Gastrocnemius medialis (tissue), 4 donors: ENCODE measurements around the gene SLC11A1.

Experiments used
- POLR2A ChIP-seq, 2 donors: fragments of 450-650 bp; IDR thresholded peaks; one replicate each; pipeline ENCODE4 v1.6.1; 2017; ENCODE audit warnings: antibody characterized with exemption in 2 of 2, mild to moderate bottlenecking in 2 of 2, moderate library complexity in 2 of 2
- TF ChIP-seq, protein P1 (sequence below), 5 experiments: fragments of 450-650 bp in 3 of 5; fragments of 200-600 bp in 2 of 5; sonication (generic) in 2 of 5; IDR thresholded peaks in 4 of 5; conservative IDR thresholded peaks in 1 of 5; 1 replicate in 4 of 5; 2 replicates in 1 of 5; pipeline ENCODE4 v1.5.1; 2016 to 2019; ENCODE audit warnings: antibody characterized with exemption in 5 of 5, mild to moderate bottlenecking in 3 of 5, moderate library complexity in 3 of 5

- TF ChIP-seq, protein P1, sequence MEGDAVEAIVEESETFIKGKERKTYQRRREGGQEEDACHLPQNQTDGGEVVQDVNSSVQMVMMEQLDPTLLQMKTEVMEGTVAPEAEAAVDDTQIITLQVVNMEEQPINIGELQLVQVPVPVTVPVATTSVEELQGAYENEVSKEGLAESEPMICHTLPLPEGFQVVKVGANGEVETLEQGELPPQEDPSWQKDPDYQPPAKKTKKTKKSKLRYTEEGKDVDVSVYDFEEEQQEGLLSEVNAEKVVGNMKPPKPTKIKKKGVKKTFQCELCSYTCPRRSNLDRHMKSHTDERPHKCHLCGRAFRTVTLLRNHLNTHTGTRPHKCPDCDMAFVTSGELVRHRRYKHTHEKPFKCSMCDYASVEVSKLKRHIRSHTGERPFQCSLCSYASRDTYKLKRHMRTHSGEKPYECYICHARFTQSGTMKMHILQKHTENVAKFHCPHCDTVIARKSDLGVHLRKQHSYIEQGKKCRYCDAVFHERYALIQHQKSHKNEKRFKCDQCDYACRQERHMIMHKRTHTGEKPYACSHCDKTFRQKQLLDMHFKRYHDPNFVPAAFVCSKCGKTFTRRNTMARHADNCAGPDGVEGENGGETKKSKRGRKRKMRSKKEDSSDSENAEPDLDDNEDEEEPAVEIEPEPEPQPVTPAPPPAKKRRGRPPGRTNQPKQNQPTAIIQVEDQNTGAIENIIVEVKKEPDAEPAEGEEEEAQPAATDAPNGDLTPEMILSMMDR (IDR thresholded peaks at IDR 0.05 in 4 of 5, conservative IDR thresholded peaks at IDR 0.05 in 1 of 5) = no peak
- no peak for TF ChIP-seq POLR2A (IDR thresholded peaks at IDR 0.05)
Measured at GRCh38 chr2:218357236-218358177, 24.6 kb upstream of the SLC11A1 start.
